ENCODE data around the gene NHERF1. TPM values are rescaled to one million over a fixed set of nuclear protein-coding genes. Genes with fewer than 3 reads are reported as not detected.

NHERF1 gene
- total and polyA plus RNA-seq, 2 of the 13 experiments (the other 11 are each of a cell fraction or from before 2014, with no cell fraction given): 169 to 269 TPM

DNA sequence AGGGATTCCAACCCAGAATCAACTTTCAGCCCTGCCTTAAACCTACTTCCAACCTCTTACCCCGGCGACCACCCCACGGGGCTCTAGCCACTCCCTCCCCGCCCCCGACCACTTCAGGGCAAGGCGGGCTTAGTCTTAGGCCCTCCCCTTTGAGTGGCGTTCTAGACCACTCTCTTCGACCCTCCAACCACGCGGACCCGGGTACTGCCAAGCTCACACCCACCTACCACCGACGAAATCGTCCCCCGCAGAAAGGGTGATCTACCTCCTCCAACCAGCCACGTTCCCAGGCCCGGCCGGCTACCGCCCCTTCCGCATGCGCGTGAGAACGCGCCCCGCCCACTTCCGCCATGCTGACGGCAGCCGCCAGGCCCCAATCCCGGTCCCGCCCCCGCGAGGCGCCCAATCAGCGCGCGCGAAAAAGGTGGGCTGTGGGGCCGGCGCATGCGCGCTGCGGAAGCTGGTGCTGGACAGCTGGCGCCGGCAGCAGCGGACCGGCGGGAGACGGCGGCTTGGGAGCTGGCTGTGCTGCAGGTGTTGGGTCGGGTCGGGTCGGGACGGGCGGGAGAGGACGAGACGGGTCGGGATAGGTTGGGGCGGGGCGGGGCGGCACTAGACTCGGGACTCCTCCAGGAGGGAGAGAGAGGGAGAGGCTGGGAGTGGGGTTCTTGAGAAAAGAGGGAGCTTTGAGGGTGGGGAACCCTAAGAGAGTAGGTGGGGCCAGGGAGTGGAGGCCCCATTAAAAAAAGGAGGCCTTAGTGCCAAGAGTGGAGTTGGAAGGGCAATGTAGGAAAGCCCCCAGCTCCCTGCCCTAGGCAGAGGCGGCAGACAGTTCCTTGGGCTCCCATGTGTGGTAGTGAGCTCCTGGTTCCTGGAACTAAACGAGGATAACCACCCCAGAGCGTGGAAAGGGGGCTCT, 27.9 kb downstream of the NHERF1 start, which contains the start of gene NAT9 (continued):
- TF ChIP-seq ZNF205 (CRISPR knock-in tag; IDR thresholded peaks at IDR 0.05) (no peak), NR1H2 (CRISPR knock-in tag; IDR thresholded peaks at IDR 0.05; ENCODE audit: borderline replicate concordance, low read depth) (no peak), CBX2 (IDR thresholded peaks at IDR 0.05; ENCODE audit: low read depth, low read length) (no peak), CBX2 (CRISPR knock-in tag; IDR thresholded peaks at IDR 0.05; ENCODE audit: low read depth) (no peak), TCF7L2 (IDR thresholded peaks at IDR 0.05; ENCODE audit: low read depth, low read length) (no peak)
- TF ChIP-seq, protein P1, sequence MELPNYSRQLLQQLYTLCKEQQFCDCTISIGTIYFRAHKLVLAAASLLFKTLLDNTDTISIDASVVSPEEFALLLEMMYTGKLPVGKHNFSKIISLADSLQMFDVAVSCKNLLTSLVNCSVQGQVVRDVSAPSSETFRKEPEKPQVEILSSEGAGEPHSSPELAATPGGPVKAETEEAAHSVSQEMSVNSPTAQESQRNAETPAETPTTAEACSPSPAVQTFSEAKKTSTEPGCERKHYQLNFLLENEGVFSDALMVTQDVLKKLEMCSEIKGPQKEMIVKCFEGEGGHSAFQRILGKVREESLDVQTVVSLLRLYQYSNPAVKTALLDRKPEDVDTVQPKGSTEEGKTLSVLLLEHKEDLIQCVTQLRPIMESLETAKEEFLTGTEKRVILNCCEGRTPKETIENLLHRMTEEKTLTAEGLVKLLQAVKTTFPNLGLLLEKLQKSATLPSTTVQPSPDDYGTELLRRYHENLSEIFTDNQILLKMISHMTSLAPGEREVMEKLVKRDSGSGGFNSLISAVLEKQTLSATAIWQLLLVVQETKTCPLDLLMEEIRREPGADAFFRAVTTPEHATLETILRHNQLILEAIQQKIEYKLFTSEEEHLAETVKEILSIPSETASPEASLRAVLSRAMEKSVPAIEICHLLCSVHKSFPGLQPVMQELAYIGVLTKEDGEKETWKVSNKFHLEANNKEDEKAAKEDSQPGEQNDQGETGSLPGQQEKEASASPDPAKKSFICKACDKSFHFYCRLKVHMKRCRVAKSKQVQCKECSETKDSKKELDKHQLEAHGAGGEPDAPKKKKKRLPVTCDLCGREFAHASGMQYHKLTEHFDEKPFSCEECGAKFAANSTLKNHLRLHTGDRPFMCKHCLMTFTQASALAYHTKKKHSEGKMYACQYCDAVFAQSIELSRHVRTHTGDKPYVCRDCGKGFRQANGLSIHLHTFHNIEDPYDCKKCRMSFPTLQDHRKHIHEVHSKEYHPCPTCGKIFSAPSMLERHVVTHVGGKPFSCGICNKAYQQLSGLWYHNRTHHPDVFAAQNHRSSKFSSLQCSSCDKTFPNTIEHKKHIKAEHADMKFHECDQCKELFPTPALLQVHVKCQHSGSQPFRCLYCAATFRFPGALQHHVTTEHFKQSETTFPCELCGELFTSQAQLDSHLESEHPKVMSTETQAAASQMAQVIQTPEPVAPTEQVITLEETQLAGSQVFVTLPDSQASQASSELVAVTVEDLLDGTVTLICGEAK (IDR thresholded peaks at IDR 0.05): peak; percentile 11; the same call in 1 of the 2 replicates
- TF ChIP-seq, protein P1 (CRISPR knock-in tag; IDR thresholded peaks at IDR 0.05): peak; percentile 56; the same call in 1 of the 2 replicates
- TF ChIP-seq, protein P2, sequence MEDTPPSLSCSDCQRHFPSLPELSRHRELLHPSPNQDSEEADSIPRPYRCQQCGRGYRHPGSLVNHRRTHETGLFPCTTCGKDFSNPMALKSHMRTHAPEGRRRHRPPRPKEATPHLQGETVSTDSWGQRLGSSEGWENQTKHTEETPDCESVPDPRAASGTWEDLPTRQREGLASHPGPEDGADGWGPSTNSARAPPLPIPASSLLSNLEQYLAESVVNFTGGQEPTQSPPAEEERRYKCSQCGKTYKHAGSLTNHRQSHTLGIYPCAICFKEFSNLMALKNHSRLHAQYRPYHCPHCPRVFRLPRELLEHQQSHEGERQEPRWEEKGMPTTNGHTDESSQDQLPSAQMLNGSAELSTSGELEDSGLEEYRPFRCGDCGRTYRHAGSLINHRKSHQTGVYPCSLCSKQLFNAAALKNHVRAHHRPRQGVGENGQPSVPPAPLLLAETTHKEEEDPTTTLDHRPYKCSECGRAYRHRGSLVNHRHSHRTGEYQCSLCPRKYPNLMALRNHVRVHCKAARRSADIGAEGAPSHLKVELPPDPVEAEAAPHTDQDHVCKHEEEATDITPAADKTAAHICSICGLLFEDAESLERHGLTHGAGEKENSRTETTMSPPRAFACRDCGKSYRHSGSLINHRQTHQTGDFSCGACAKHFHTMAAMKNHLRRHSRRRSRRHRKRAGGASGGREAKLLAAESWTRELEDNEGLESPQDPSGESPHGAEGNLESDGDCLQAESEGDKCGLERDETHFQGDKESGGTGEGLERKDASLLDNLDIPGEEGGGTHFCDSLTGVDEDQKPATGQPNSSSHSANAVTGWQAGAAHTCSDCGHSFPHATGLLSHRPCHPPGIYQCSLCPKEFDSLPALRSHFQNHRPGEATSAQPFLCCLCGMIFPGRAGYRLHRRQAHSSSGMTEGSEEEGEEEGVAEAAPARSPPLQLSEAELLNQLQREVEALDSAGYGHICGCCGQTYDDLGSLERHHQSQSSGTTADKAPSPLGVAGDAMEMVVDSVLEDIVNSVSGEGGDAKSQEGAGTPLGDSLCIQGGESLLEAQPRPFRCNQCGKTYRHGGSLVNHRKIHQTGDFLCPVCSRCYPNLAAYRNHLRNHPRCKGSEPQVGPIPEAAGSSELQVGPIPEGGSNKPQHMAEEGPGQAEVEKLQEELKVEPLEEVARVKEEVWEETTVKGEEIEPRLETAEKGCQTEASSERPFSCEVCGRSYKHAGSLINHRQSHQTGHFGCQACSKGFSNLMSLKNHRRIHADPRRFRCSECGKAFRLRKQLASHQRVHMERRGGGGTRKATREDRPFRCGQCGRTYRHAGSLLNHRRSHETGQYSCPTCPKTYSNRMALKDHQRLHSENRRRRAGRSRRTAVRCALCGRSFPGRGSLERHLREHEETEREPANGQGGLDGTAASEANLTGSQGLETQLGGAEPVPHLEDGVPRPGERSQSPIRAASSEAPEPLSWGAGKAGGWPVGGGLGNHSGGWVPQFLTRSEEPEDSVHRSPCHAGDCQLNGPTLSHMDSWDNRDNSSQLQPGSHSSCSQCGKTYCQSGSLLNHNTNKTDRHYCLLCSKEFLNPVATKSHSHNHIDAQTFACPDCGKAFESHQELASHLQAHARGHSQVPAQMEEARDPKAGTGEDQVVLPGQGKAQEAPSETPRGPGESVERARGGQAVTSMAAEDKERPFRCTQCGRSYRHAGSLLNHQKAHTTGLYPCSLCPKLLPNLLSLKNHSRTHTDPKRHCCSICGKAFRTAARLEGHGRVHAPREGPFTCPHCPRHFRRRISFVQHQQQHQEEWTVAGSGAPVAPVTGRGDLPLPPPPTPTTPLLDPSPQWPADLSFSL (CRISPR knock-in tag; IDR thresholded peaks at IDR 0.05): no peak
